ENCODE results near the gene RYR2.

RYR2 gene

GRCh38 chr1:237695878-237696277 lies 653.9 kb downstream of the RYR2 start:
- no peak for DNase-seq

- no peak for DNase-seq
These were observed 658.2 kb downstream of the RYR2 start for GRCh38 chr1:237700181-237700580.

- DNase-seq, result no peak
These were observed 659.5 kb downstream of the RYR2 start for GRCh38 chr1:237701534-237701933.

- DNase-seq, result no peak
These were observed 660.2 kb downstream of the RYR2 start for GRCh38 chr1:237702161-237702560.

GRCh38 chr1:237705462-237705861 lies 663.5 kb downstream of the RYR2 start:
- no peak for DNase-seq

GRCh38 chr1:237709355-237709754 lies 667.4 kb downstream of the RYR2 start:
- DNase-seq, result no peak

GRCh38 chr1:237711281-237711680 lies 669.3 kb downstream of the RYR2 start:
- no peak for DNase-seq

GRCh38 chr1:237712082-237712481 lies 670.1 kb downstream of the RYR2 start:
- DNase-seq, result no peak

GRCh38 chr1:237712586-237713157 lies 670.7 kb downstream of the RYR2 start:
- DNase-seq, result no peak

- no peak for DNase-seq
These were observed 671.9 kb downstream of the RYR2 start for GRCh38 chr1:237713916-237714315.

GRCh38 chr1:237717106-237717505 lies 675.1 kb downstream of the RYR2 start:
- no peak for DNase-seq

GRCh38 chr1:237730826-237731350 lies 688.9 kb downstream of the RYR2 start:
- DNase-seq, result no peak

GRCh38 chr1:237732657-237733056 lies 690.7 kb downstream of the RYR2 start:
- DNase-seq, result no peak

GRCh38 chr1:237736372-237737029 lies 694.5 kb downstream of the RYR2 start:
- peak; percentile 68 for DNase-seq

GRCh38 chr1:237737448-237737847 lies 695.5 kb downstream of the RYR2 start:
- no peak for DNase-seq

- DNase-seq, result no peak
These were observed 696.1 kb downstream of the RYR2 start for GRCh38 chr1:237737938-237738610.

- no peak for DNase-seq
These were observed 698.9 kb downstream of the RYR2 start for GRCh38 chr1:237740846-237741245.

- no peak for DNase-seq
These were observed 703.6 kb downstream of the RYR2 start for GRCh38 chr1:237745545-237745944.

- no peak for DNase-seq
These were observed 706.4 kb downstream of the RYR2 start for GRCh38 chr1:237748171-237748960.

- DNase-seq, result no peak
These were observed 707.1 kb downstream of the RYR2 start for GRCh38 chr1:237749122-237749521.

- no peak for DNase-seq
These were observed 709.1 kb downstream of the RYR2 start for GRCh38 chr1:237751090-237751489.

GRCh38 chr1:237754627-237755026 lies 712.6 kb downstream of the RYR2 start:
- no peak for DNase-seq

- DNase-seq, result no peak
These were observed 714.5 kb downstream of the RYR2 start for GRCh38 chr1:237756304-237756967.
